Hepatocyte (in vitro differentiated cells): Measurements from ENCODE around the gene MVB12B. TPM values are rescaled to one million over a fixed set of nuclear protein-coding genes. Genes with fewer than 3 reads are reported as not detected.

Experiments
- DNase-seq: peaks from one replicate; pipeline ENCODE4 v3.0.0-alpha.2; 2016; ENCODE audit warnings: low spot score
- H2AFZ ChIP-seq: fragments of 200-600 bp; sonication (generic); 2 replicates; pipeline ENCODE4 v1.6.0; 2016; ENCODE audit warnings: antibody characterized with exemption, mild to moderate bottlenecking
- H3K27ac ChIP-seq: fragments of 200-600 bp; sonication (generic); 2 replicates; pipeline ENCODE4 v1.5.1; 2016; ENCODE audit warnings: mild to moderate bottlenecking
- H3K27me3 ChIP-seq: fragments of 200-600 bp; sonication (generic); 2 replicates; pipeline ENCODE4 v1.6.1; 2016
- H3K36me3 ChIP-seq: fragments of 200-600 bp; sonication (generic); replicated peaks from 2 replicates; pipeline ENCODE4 v1.5.1; 2016; ENCODE audit warnings: low read depth; ENCODE audit not compliant: insufficient read depth
- H3K4me1 ChIP-seq: fragments of 200-600 bp; sonication (generic); 2 replicates; pipeline ENCODE4 v1.5.1; 2016; ENCODE audit warnings: mild to moderate bottlenecking, moderate library complexity; ENCODE audit not compliant: insufficient read depth
- H3K4me2 ChIP-seq: fragments of 200-600 bp; sonication (generic); 2 replicates; pipeline ENCODE4 v1.6.0; 2016
- H3K4me3 ChIP-seq: fragments of 200-600 bp; sonication (generic); 2 replicates; pipeline ENCODE4 v1.5.1; 2016; ENCODE audit warnings: mild to moderate bottlenecking
- H3K79me2 ChIP-seq: fragments of 200-600 bp; sonication (generic); 2 replicates; pipeline ENCODE4 v1.6.0; 2017; ENCODE audit warnings: mild to moderate bottlenecking
- H3K9me2 ChIP-seq: fragments of 200-600 bp; sonication (generic); replicated peaks from 2 replicates; pipeline ENCODE4 v1.6.0; 2017; ENCODE audit warnings: mild to moderate bottlenecking; ENCODE audit not compliant: insufficient read depth
- H3K9me3 ChIP-seq: fragments of 200-600 bp; sonication (generic); 2 replicates; pipeline ENCODE4 v1.5.1; 2016; ENCODE audit warnings: low read depth, mild to moderate bottlenecking
- H4K20me1 ChIP-seq: fragments of 200-600 bp; sonication (generic); 2 replicates; pipeline ENCODE4 v1.6.0; 2016; ENCODE audit warnings: mild to moderate bottlenecking; ENCODE audit not compliant: insufficient read depth, poor library complexity, severe bottlenecking
- CTCF ChIP-seq: fragments of 200-600 bp; sonication (generic); IDR thresholded peaks from 2 replicates; pipeline ENCODE4 v1.5.1; 2016; ENCODE audit warnings: antibody characterized with exemption, mild to moderate bottlenecking; ENCODE audit not compliant: poor library complexity
- EZH2 ChIP-seq: fragments of 200-600 bp; sonication (generic); IDR thresholded peaks from 2 replicates; pipeline ENCODE4 v1.6.1; 2016; ENCODE audit warnings: antibody characterized with exemption, mild to moderate bottlenecking, borderline replicate concordance
- EZH2phosphoT487 ChIP-seq: fragments of 200-600 bp; sonication (generic); IDR thresholded peaks from one replicate; pipeline ENCODE4 v1.6.1; 2018; ENCODE audit warnings: antibody characterized with exemption, mild to moderate bottlenecking, low read depth, moderate library complexity; ENCODE audit not compliant: unreplicated experiment, severe bottlenecking
- WGBS: methylation state at CpG from one replicate; pipeline ENCODE4 v1.1.6; 2016; ENCODE audit warnings: low lambda C conversion rate; ENCODE audit errors: missing lambda C conversion rate; 5-methylcytosine and 5-hydroxymethylcytosine counted together
- polyA plus RNA-seq: library from polyadenylated mRNA; unstranded; fragments of >200 nt; fragmentation: Nextera tagmentation; extraction: Ambion mirVana; gene quantifications from 2 replicates; pipeline ENCODE4 v1.2.1, GENCODE V29; 2016
- total RNA-seq: library from RNA; depleted of rRNA; stranded (reverse); fragments of >200 nt; gene quantifications from 2 replicates; pipeline ENCODE4 v1.2.3, GENCODE V29; 2014

The MVB12B gene
- total and polyA plus RNA-seq, 2 experiments from 2014 or later: 11.8 to 12.1 TPM

- Histone ChIP-seq H3K79me2 (no peaks in the 10 kb centered on the region), H3K27me3 (no peaks in the 10 kb centered on the region), H3K4me3 (no peak overlapping the region), H3K36me3 (no peaks in the 10 kb centered on the region), H2AFZ (no peak overlapping the region), H3K27ac (no peak overlapping the region), H3K4me1 (no peaks in the 10 kb centered on the region), H3K9me2 (no peaks in the 10 kb centered on the region), H3K4me2 (no peak overlapping the region), H4K20me1 (no peaks in the 10 kb centered on the region), H3K9me3 (no peaks in the 10 kb centered on the region)
- WGBS: 94% methylated on average over 8 of the region's 8 CpGs
- TF ChIP-seq EZH2phosphoT487: no peak
- TF ChIP-seq EZH2: no peak
- no peak for TF ChIP-seq CTCF
- DNase-seq: no peak
Observed at GRCh38 chr9:126388964-126389708, 62.5 kb downstream of the MVB12B start.

GRCh38 chr9:126389992-126390391 lies 63.4 kb downstream of the MVB12B start:
- Histone ChIP-seq H3K79me2 (no peaks in the 10 kb centered on the region), H3K9me2 (no peaks in the 10 kb centered on the region), H2AFZ (no peak overlapping the region), H3K4me3 (no peak overlapping the region), H3K27ac (no peak overlapping the region), H4K20me1 (no peaks in the 10 kb centered on the region), H3K4me2 (no peak overlapping the region), H3K9me3 (no peaks in the 10 kb centered on the region), H3K4me1 (no peaks in the 10 kb centered on the region), H3K27me3 (no peaks in the 10 kb centered on the region), H3K36me3 (peaks cover under 1% of the 10 kb centered on the region)
- TF ChIP-seq CTCF (no peak), EZH2 (no peak)
- WGBS: 74% methylated on average over 2 of the region's 2 CpGs
- DNase-seq: no peak

GRCh38 chr9:126390923-126391322 lies 64.3 kb downstream of the MVB12B start:
- no peak overlapping the region for H3K4me2 ChIP-seq
- H4K20me1 ChIP-seq: no peaks in the 10 kb centered on the region
- no peaks in the 10 kb centered on the region for H3K9me3 ChIP-seq
- no peaks in the 10 kb centered on the region for H3K79me2 ChIP-seq
- DNase-seq: no peak
- H3K4me3 ChIP-seq: no peak overlapping the region
- no peaks in the 10 kb centered on the region for H3K27me3 ChIP-seq
- no peaks in the 10 kb centered on the region for H3K9me2 ChIP-seq
- H3K36me3 ChIP-seq: peaks cover 3% of the 10 kb centered on the region
- no peaks in the 10 kb centered on the region for H3K4me1 ChIP-seq
- TF ChIP-seq EZH2phosphoT487 (no peak), CTCF (no peak)
- WGBS: 96% methylated on average over 9 of the region's 9 CpGs
- H3K27ac ChIP-seq: no peak overlapping the region
- no peak overlapping the region for H2AFZ ChIP-seq
